Measurements from ENCODE around the gene PLEKHN1.

GRCh38 chr1:991895-992294 lies 25.6 kb downstream of the PLEKHN1 start:
- TF ChIP-seq POLR2A (IDR thresholded peaks at IDR 0.05; ENCODE audit: low read depth), result no peak
- no peak for TF ChIP-seq CTCF (IDR thresholded peaks at IDR 0.05)
- no peak for TF ChIP-seq POLR2AphosphoS5 (IDR thresholded peaks at IDR 0.05)
